Left lung (tissue), 10 donors: ENCODE results near the gene CACNA1C. TPM values are rescaled to one million over a fixed set of nuclear protein-coding genes. Genes with fewer than 3 reads are reported as not detected.
"Not testable (repeated sequence)": the region's sequence is repeated elsewhere in the genome, so short reads cannot be mapped to it uniquely, and the experiment has no call there.

Experiments used
- ATAC-seq: fragments of 200-7000 bp; cut with Tn5 transposase; one replicate; pipeline ENCODE4 v1.9.1; 2020; ENCODE audit warnings: moderate library complexity
- DNase-seq, 4 donors: peaks; one replicate each; pipeline ENCODE4 v3.0.0-alpha.2; 2013 to 2020
- H3K27ac ChIP-seq, 2 donors: fragments of 200-600 bp; sonication (generic) in 1 of 2; one replicate each; pipeline versions ENCODE4 v1.5.0 to v1.8.0; 2020 to 2021
- H3K27me3 ChIP-seq, 2 donors: fragments of 200-600 bp; sonication (generic) in 1 of 2; one replicate each; pipeline versions ENCODE4 v1.5.0 to v1.8.0; 2020 to 2021
- H3K36me3 ChIP-seq, 2 donors: fragments of 200-600 bp; sonication (generic) in 1 of 2; one replicate each; pipeline versions ENCODE4 v1.5.0 to v1.8.0; 2020 to 2021
- H3K4me1 ChIP-seq, 2 donors: fragments of 200-600 bp; one replicate each; pipeline ENCODE4 v1.8.0; 2021
- H3K4me3 ChIP-seq, 2 donors: fragments of 200-600 bp; sonication (generic) in 1 of 2; one replicate each; pipeline versions ENCODE4 v1.5.0 to v1.8.0; 2020 to 2021; ENCODE audit warnings: mild to moderate bottlenecking in 1 of 2
- H3K9me3 ChIP-seq, 2 donors: fragments of 200-600 bp; sonication (generic) in 1 of 2; one replicate each; pipeline versions ENCODE4 v1.5.0 to v1.8.0; 2020 to 2021
- intact Hi-C, 2 donors: fragments of 100-400 bp; cut with DNase I; formaldehyde crosslinking; loops; one replicate each; pipeline versions ENCODE4 v1.11.2 to v1.14.2; 2022
- polyA plus RNA-seq, 6 donors: library from polyadenylated mRNA; unstranded; fragments of 120-200 nt; gene quantifications; one replicate each; pipeline ENCODE4 v1.2.1, GENCODE V29; 2013; ENCODE audit not compliant: insufficient read length in 6 of 6
- total RNA-seq, 2 donors: library from RNA; stranded (reverse); fragmentation: NEBNext Ultra II Directional; extraction: Animal tissue kit (Norgen Biotek cat#: 25700); gene quantifications; one replicate each; pipeline ENCODE4 v1.2.1, GENCODE V29; 2021
- TF ChIP-seq, protein P1 (sequence below), 2 donors: fragments of 200-600 bp; sonication (generic) in 1 of 2; IDR thresholded peaks; one replicate each; pipeline versions ENCODE4 v1.5.0 to v1.8.0; 2021; ENCODE audit warnings: antibody characterized with exemption in 2 of 2
- donor health status: DM: no; HTN: yes; CAD: no.
- donor health status: DM: no; HTN: no; CAD: no.

Gene CACNA1C
- total and polyA plus RNA-seq, 8 donors: 11.9 to 21.9 (median 14.2) TPM

DNA sequence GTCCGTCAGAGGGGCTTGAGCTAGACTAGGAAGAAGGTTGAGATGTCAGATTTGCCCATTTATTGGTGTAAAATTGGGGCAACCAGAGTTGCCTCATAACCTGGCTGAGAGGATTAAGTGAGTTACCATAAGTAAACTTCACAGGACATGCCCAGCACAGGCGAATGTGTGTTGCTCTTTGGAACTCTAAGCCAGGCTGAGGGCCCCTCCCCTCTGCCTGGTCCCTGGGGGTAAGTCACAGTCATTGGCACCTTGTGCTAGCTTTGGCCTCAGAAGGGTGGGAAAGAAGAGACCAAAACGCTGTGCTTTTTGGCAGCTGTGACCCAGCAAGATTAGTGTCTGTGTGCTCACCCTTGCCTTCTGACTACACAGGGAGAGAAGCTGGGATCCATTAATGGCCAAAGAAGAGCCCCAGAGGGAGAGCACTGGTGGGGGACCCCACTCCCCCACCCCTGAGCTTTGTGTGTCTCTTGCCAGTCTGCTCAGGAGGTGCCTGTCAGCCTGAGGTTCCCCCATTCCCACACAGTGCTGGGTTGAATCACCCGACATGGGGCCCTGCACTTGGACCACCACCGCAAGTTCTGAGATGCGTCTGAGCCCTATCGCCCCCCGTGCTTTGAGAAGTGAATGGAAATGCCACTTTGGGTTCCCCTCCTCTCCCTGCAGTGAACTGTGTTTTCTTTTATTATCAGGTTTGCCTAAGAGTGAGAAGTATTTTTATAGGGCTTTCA, 74.1 kb downstream of the CACNA1C start:
- Histone ChIP-seq H3K36me3 (no peaks in the 10 kb centered on the region), H3K4me3 (no peak overlapping the region), H3K4me1 (no peaks in the 10 kb centered on the region), H3K9me3 (no peaks in the 10 kb centered on the region), H3K27me3 (no peaks in the 10 kb centered on the region), H3K27ac (no peak overlapping the region)
- ATAC-seq: no peak
- TF ChIP-seq, protein P1, sequence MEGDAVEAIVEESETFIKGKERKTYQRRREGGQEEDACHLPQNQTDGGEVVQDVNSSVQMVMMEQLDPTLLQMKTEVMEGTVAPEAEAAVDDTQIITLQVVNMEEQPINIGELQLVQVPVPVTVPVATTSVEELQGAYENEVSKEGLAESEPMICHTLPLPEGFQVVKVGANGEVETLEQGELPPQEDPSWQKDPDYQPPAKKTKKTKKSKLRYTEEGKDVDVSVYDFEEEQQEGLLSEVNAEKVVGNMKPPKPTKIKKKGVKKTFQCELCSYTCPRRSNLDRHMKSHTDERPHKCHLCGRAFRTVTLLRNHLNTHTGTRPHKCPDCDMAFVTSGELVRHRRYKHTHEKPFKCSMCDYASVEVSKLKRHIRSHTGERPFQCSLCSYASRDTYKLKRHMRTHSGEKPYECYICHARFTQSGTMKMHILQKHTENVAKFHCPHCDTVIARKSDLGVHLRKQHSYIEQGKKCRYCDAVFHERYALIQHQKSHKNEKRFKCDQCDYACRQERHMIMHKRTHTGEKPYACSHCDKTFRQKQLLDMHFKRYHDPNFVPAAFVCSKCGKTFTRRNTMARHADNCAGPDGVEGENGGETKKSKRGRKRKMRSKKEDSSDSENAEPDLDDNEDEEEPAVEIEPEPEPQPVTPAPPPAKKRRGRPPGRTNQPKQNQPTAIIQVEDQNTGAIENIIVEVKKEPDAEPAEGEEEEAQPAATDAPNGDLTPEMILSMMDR (IDR thresholded peaks at IDR 0.05): no peak
- DNase-seq: no peak
- intact Hi-C loops: no loop called here

DNA sequence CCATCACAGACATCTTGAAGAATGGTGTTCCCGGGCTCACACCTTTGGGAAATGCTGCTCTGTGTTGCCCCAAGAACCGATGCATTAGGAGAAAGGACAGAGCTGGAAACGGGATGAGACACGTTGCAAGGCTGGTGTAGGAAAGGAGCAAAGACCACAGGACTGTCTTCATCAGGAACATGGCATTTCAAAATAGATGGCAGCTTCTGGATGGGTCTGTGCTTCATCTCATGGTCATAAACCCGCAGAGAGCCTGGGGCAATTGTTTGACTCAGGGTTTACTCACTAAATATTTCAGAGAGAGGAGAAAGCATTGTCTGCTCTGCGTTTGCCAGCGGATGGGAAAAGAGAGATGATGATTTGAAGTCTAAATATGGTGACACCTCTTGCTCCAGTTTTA, 76.3 kb downstream of the CACNA1C start:
- intact Hi-C loops: no loop called here
- H3K36me3 ChIP-seq: no peaks in the 10 kb centered on the region
- ATAC-seq (no peak), DNase-seq (no peak)
- H3K27me3 ChIP-seq: no peaks in the 10 kb centered on the region
- H3K27ac ChIP-seq: no peak overlapping the region
- no peaks in the 10 kb centered on the region for H3K4me1 ChIP-seq
- H3K9me3 ChIP-seq: no peaks in the 10 kb centered on the region
- H3K4me3 ChIP-seq: no peak overlapping the region
- TF ChIP-seq, protein P1 (IDR thresholded peaks at IDR 0.05): no peak

DNA sequence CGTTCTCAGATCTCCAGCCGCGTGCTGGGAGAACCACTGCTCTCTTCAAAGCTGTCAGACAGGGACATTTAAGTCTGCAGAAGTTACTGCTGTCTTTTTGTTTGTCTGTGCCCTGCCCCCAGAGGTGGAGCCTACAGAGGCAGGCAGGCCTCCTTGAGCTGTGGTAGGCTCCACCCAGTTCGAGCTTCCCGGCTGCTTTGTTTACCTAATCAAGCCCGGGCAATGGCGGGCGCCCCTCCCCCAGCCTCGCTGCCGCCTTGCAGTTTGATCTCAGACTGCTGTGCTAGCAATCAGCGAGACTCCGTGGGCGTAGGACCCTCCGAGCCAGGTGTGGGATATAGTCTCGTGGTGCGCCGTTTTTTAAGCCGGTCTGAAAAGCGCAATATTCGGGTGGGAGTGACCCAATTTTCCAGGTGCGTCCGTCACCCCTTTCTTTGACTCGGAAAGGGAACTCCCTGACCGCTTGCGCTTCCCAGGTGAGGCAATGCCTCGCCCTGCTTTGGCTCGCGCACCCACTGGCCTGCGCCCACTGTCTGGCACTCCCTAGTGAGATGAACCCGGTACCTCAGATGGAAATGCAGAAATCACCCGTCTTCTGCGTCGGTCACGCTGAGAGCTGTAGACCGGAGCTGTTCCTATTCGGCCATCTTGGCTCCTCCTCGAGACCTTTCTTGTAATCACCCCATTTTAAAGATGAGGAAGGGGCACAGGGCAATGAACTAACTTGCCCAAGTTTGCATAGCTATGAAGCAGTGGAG, 83.1 kb downstream of the CACNA1C start:
- H3K9me3 ChIP-seq, intact Hi-C loops, H3K27ac ChIP-seq, H3K27me3 ChIP-seq, H3K4me1 ChIP-seq, DNase-seq, ATAC-seq, H3K4me3 ChIP-seq, H3K36me3 ChIP-seq: not testable (repeated sequence)

DNA sequence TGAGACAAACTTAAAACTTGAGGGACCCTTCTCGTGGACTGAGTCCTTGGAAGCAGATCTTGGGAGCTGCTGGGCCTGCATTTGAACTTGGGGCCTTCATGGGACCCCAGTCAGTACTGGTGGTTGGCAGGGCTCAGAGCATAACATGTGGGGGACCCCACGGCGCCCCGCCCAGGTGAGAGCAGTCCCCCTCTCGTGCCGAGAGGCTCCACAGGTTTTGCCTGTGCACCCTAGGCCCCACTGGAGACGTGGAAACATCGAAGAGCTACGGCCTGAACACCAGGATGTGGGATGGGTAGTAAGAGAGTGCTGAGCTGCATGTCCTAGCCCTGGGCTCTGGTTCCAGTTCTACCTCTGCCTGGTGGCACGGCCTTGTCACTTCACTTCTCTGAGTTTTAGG, 84.1 kb downstream of the CACNA1C start:
- H3K4me3 ChIP-seq: no peak overlapping the region
- no peaks in the 10 kb centered on the region for H3K27me3 ChIP-seq
- peaks cover 0 to 5% of the 10 kb centered on the region in 2 donors for H3K4me1 ChIP-seq
- no peaks in the 10 kb centered on the region for H3K36me3 ChIP-seq
- TF ChIP-seq, protein P1 (IDR thresholded peaks at IDR 0.05): no peak
- intact Hi-C loops: no loop called here
- ATAC-seq: no peak
- DNase-seq: no peak
- no peak overlapping the region for H3K27ac ChIP-seq
- no peaks in the 10 kb centered on the region for H3K9me3 ChIP-seq

DNA sequence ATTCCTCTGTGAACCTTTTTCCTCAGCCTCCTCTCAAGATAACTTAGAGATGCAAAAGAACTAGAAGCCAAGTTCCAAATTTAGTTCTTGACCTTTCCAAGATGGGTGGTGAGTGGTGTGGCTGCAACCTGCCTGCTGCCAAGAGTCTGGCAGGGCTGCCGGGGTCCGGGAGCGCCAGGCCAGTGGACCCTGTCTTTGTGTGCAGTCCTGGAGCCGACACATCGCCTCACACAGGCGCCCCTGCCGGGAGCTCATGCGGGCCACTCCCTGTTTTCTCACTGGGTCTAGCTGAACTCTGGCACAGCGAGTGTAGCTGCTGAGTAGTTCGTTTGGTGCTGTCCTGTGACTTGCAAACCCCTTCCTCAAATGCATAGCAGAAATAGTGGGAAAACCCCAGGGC, 84.9 kb downstream of the CACNA1C start:
- Histone ChIP-seq H3K36me3 (no peaks in the 10 kb centered on the region), H3K4me1 (peaks cover 0 to 5% of the 10 kb centered on the region in 2 donors), H3K4me3 (no peak overlapping the region), H3K9me3 (no peaks in the 10 kb centered on the region), H3K27ac (no peak overlapping the region), H3K27me3 (no peaks in the 10 kb centered on the region)
- ATAC-seq: no peak
- DNase-seq: no peak
- intact Hi-C loops: no loop called here
- TF ChIP-seq, protein P1 (IDR thresholded peaks at IDR 0.05): no peak
